ENCODE results near the gene SPATA18. TPM values are rescaled to one million over a fixed set of nuclear protein-coding genes. Genes with fewer than 3 reads are reported as not detected.

Gene SPATA18, protein sequence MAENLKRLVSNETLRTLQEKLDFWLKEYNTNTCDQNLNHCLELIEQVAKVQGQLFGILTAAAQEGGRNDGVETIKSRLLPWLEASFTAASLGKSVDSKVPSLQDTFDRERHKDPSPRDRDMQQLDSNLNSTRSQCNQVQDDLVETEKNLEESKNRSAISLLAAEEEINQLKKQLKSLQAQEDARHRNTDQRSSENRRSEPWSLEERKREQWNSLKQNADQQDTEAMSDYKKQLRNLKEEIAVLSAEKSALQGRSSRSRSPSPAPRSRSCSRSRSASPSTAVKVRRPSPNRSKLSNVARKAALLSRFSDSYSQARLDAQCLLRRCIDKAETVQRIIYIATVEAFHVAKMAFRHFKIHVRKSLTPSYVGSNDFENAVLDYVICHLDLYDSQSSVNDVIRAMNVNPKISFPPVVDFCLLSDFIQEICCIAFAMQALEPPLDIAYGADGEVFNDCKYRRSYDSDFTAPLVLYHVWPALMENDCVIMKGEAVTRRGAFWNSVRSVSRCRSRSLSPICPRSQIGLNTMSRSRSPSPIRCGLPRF
- total RNA-seq (2011; cell fraction: chromatin; rRNA removed; ENCODE audit: low replicate concordance) = not detected in 2 replicates
- not detected in 2 replicates for total RNA-seq (2011; cell fraction: nucleolus; rRNA removed)
- total RNA-seq (2011; cell fraction: nucleoplasm; rRNA removed) = not detected in 2 replicates
- total RNA-seq (2014; rRNA removed) (not detected in 2 replicates), total RNA-seq (2014; rRNA removed; fragmentation: Illumina TruSeq; extraction: Trizol) (not detected in 2 replicates), total RNA-seq (2015; rRNA removed; fragmentation: Illumina TruSeq; extraction: Trizol) (not detected in 2 replicates), total RNA-seq (2021) (0.09 TPM in 1 of 2 replicates, not detected in the other), polyA plus RNA-seq (2011; rRNA removed) (not detected in 2 replicates), polyA plus RNA-seq (2014; fragmentation: Illumina TruSeq; extraction: Trizol) (not detected in 2 replicates), polyA plus RNA-seq (2014; fragmentation: Nextera tagmentation; extraction: Ambion mirVana) (not detected), polyA plus RNA-seq (2014; rRNA removed) (not detected in 2 replicates), polyA minus RNA-seq (2011; rRNA and poly(A)+ RNA removed) (not detected in 2 replicates), Bru-seq, nascent RNA (percentile 2 among the genes with signal in this experiment), BruChase-seq, experiment 1, labeled RNA remaining after a 2-hour chase (percentile 13 among the genes with signal in this experiment), BruChase-seq, experiment 2, labeled RNA remaining after a 6-hour chase (percentile 23 among the genes with signal in this experiment)
- not detected in 2 replicates for polyA plus RNA-seq (2011; cell fraction: cytosol; rRNA removed)
- polyA plus RNA-seq (2011; cell fraction: nucleus; rRNA removed) = not detected in 2 replicates
- polyA plus RNA-seq (2012) = not detected in 2 replicates
- not detected in 2 replicates for polyA minus RNA-seq (2011; cell fraction: cytosol; rRNA and poly(A)+ RNA removed)
- polyA minus RNA-seq (2011; cell fraction: nucleus; rRNA and poly(A)+ RNA removed) = not detected in 2 replicates
- long read RNA-seq, experiment 1 = 0 reads
- long read RNA-seq, experiment 2 = 0 reads
- long read RNA-seq, experiment 3 = 0 reads

DNA sequence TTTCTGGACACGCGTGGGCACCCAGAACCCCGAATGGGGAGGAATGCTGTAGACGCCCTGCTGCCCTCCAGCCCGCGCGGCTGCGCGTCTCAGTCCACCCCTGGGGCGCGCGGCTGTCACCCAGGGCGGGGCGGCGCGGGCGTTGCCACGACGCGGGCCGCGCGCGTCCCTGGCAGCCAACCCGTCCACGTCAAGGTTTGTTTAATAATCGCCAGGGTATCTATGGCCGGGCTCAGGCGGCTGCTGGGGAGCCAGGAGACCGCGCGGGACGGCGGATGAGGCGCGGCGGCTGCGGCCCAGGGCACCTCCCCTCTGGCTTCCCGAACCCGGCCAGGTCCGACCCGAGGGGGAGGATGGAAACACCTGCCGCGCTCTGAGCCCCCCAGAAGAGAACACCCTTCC lies at the start of gene SPATA18:
Gene SPATA18, plus strand, starts transcription at position 92 of the 402 bp plus-strand sequence. CDS start 401 bp downstream, outside the sequence.
- Histone ChIP-seq H3K27me3 (ENCODE audit: control insufficient read depth in 2 of 2, insufficient read depth in 2 of 2, low read length in 2 of 2) (peaks cover 0 to 14% of the 10 kb centered on the region in 2 experiments; a peak in 2 of 5 replicates), H3K9ac (ENCODE audit: insufficient read depth in 1 of 2, low read depth in 2 of 2, low read length in 2 of 2) (no peak within 1 kb of the TSS), H3K9me3 (replicated peaks; ENCODE audit: control insufficient read depth, insufficient read depth, low read depth, low read length) (no peaks in the 10 kb centered on the region), H2AFZ (ENCODE audit: low read depth, low read length) (no peak within 1 kb of the TSS), H3K27ac (ENCODE audit: extremely low read depth, low read depth, low read length) (no peak within 1 kb of the TSS), H3K9me1 (ENCODE audit: control insufficient read depth, insufficient read depth, low read length) (no peaks in the 10 kb centered on the region), H3K79me2 (ENCODE audit: control insufficient read depth, insufficient read depth, low read length) (no peaks in the 10 kb centered on the region), H3K4me3 (no peak within 1 kb of the TSS), H4K20me1 (replicated peaks; ENCODE audit: control insufficient read depth, insufficient read depth, low read length) (no peaks in the 10 kb centered on the region), H3K4me2 (ENCODE audit: insufficient read depth, low read length) (no peak within 1 kb of the TSS), H3K4me1 (replicated peaks in 1 of 2; ENCODE audit: control insufficient read depth in 2 of 2, insufficient read depth in 2 of 2, low read length in 2 of 2) (no peaks in the 10 kb centered on the region; a peak in 1 of 5 replicates), H3K36me3 (ENCODE audit: control insufficient read depth, insufficient read depth, low read length) (no peaks in the 10 kb centered on the region)
- BruUV-seq (replicated peaks) = no TSS peak
- TF ChIP-seq ARNT (IDR thresholded peaks at IDR 0.05) (no peak), ZNF140 (CRISPR knock-in tag; IDR thresholded peaks at IDR 0.05) (no peak)
- FAIRE-seq = no peak
- no peak for ATAC-seq
- POLR2A ChIA-PET = no interaction called here
- WGBS (ENCODE audit: insufficient coverage, low coverage, missing lambda C conversion rate) = 26% methylated on average over 30 of the region's 44 CpGs
- in situ Hi-C loops (cut with MboI) (no loop called here), intact Hi-C loops (cut with micrococcal nuclease) (no loop called here)
- DNase-seq (ENCODE audit: extremely low read depth in 1 of 4, low spot score in 3 of 4) = no peak
- CTCF ChIA-PET (ENCODE audit: low intra/inter-chr PET ratio) = no interaction called here

Measured in K562 (cell line).